HG02938 (cell line): ENCODE measurements around the gene BCL6.
A peak's percentile ranks its signal among the peaks of the same experiment; 100 is the strongest.

Experiments
- ATAC-seq: cut with Tn5 transposase; IDR thresholded peaks from one replicate; pipeline ENCODE4 v1.9.1; 2021; ENCODE audit warnings: mild to moderate bottlenecking, moderate library complexity; ENCODE audit not compliant: unreplicated experiment

The BCL6 gene

GRCh38 chr3:187745201-187746058, at the start of gene BCL6:
BCL6 (minus strand) TSS chr3:187745468; CDS start chr3:187733693, 11,775 bp downstream.
- peak; percentile 59 for ATAC-seq

GRCh38 chr3:187794731-187795130, 49.5 kb upstream of the BCL6 start:
- no peak for ATAC-seq

- no peak for ATAC-seq
Measured at GRCh38 chr3:187793618-187794017, 48.4 kb upstream of the BCL6 start.

GRCh38 chr3:187792521-187792920, 47.3 kb upstream of the BCL6 start:
- ATAC-seq, result no peak

- ATAC-seq, result no peak
Measured at GRCh38 chr3:187789872-187790271, 44.6 kb upstream of the BCL6 start.

GRCh38 chr3:187788984-187789857, 44.0 kb upstream of the BCL6 start:
- ATAC-seq, result no peak

GRCh38 chr3:187783098-187783497, 37.8 kb upstream of the BCL6 start:
- no peak for ATAC-seq

GRCh38 chr3:187782006-187782405, 36.7 kb upstream of the BCL6 start:
- no peak for ATAC-seq

- no peak for ATAC-seq
Measured at GRCh38 chr3:187781001-187781400, 35.7 kb upstream of the BCL6 start.

GRCh38 chr3:187778726-187779125, 33.5 kb upstream of the BCL6 start:
- no peak for ATAC-seq

- ATAC-seq, result no peak
Measured at GRCh38 chr3:187777331-187777941, 32.2 kb upstream of the BCL6 start.

- no peak for ATAC-seq
Measured at GRCh38 chr3:187775549-187775948, 30.3 kb upstream of the BCL6 start.

GRCh38 chr3:187774185-187774789, 29.0 kb upstream of the BCL6 start:
- ATAC-seq, result no peak

GRCh38 chr3:187773233-187774184, 28.2 kb upstream of the BCL6 start:
- ATAC-seq, result peak; percentile 72

- peak; percentile 60 for ATAC-seq
Measured at GRCh38 chr3:187770224-187770623, 25.0 kb upstream of the BCL6 start.

GRCh38 chr3:187769771-187770170, 24.5 kb upstream of the BCL6 start:
- ATAC-seq, result no peak

- no peak for ATAC-seq
Measured at GRCh38 chr3:187767266-187768012, 22.2 kb upstream of the BCL6 start.

GRCh38 chr3:187765342-187765741, 20.1 kb upstream of the BCL6 start:
- ATAC-seq, result no peak
